Endothelial cell (in vitro differentiated cells): ENCODE results near the gene PYHIN1. TPM values are rescaled to one million over a fixed set of nuclear protein-coding genes. Genes with fewer than 3 reads are reported as not detected.

Experiments
- DNase-seq: peaks from one replicate; pipeline ENCODE4 v3.0.0; 2021; ENCODE audit warnings: low spot score
- H3K27ac Mint-ChIP-seq: one replicate; pipeline ENCODE4 v1.8.0; 2021; ENCODE audit warnings: mixed read lengths, inconsistent platforms; ENCODE audit not compliant: unreplicated experiment
- H3K27me3 Mint-ChIP-seq: one replicate; pipeline ENCODE4 v1.8.0; 2021; ENCODE audit warnings: mild to moderate bottlenecking, moderate library complexity, mixed read lengths, inconsistent platforms; ENCODE audit not compliant: unreplicated experiment
- H3K36me3 Mint-ChIP-seq: one replicate; pipeline ENCODE4 v1.8.0; 2021; ENCODE audit warnings: mild to moderate bottlenecking, low read depth, mixed read lengths, inconsistent platforms; ENCODE audit not compliant: unreplicated experiment
- H3K4me1 Mint-ChIP-seq: one replicate; pipeline ENCODE4 v1.8.0; 2021; ENCODE audit warnings: mild to moderate bottlenecking, mixed read lengths, inconsistent platforms; ENCODE audit not compliant: unreplicated experiment
- H3K4me3 Mint-ChIP-seq: one replicate; pipeline ENCODE4 v1.8.0; 2021; ENCODE audit warnings: mild to moderate bottlenecking, mixed read lengths, inconsistent platforms; ENCODE audit not compliant: unreplicated experiment
- H3K9me3 Mint-ChIP-seq: one replicate; pipeline ENCODE4 v1.8.0; 2021; ENCODE audit warnings: mixed read lengths, inconsistent platforms; ENCODE audit not compliant: unreplicated experiment
- CTCF ChIP-seq: fragments of 200-600 bp; sonication (generic); IDR thresholded peaks from one replicate; pipeline ENCODE4 v1.5.0; 2021; ENCODE audit warnings: antibody characterized with exemption; ENCODE audit not compliant: unreplicated experiment
- total RNA-seq: library from RNA; stranded (reverse); fragmentation: NEBNext Ultra II Directional; extraction: Animal tissue kit (Norgen Biotek cat#: 25700); gene quantifications from one replicate; pipeline ENCODE4 v1.2.1, GENCODE V29; 2021; ENCODE audit not compliant: unreplicated experiment

Gene PYHIN1
- total RNA-seq, 1 donor from 2014 or later: not detected

DNA sequence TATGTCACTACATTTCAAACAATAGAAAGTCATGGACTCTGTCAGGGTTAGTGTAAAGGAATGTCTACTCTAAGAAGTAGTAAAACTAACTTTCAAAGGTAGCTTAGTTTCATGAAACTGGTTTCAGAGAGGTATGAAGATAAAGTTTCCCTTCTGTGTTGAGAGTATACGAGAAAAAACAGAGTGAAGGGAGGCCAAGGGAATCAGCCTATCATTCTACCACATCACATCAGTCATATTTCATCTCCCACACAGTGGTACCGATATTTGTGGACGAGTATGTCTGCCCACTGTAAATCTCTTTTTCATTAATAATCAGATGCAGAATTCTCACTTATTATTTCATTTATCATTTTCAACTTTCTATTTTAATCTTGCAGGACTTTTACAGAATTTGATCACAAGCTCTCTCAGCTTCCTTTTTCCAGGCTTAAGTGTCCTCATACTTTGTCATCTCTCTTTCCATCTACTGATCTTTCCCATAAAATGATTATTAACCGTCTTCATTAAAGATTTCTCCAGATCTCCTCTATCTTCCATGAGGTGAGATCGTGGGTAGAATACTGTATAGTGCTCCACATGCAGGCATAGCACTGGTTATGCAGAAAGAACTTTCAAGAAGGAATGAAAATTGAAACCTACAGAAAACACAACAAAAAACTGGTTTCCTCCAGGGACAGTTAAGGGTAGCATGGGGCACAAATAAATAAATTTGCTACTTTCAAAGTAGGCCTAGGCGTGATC lies 66.9 kb downstream of the PYHIN1 start:
- Mint-ChIP-seq H3K9me3 (no peaks in the 10 kb centered on the region), H3K4me3 (no peak overlapping the region), H3K27me3 (no peaks in the 10 kb centered on the region), H3K4me1 (peaks cover 11% of the 10 kb centered on the region), H3K36me3 (no peaks in the 10 kb centered on the region), H3K27ac (no peak overlapping the region)
- DNase-seq: no peak
- TF ChIP-seq CTCF: no peak

DNA sequence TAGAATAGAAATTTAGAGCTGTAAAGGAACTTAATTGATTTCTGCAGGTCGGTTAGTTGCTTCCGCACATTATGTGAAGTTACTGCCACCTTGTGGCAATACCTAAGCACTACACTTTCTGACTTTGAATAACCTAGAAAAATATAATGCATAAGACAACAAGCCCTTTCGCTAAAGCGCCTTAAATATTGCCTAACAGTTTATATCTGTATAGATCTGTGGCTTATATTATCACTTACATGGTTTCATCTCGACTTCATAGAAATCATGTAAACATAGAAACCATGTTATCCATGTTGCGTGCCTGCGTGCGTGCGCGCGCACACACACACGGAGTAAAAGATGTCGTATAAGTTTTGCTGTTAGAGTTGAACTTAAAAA lies 67.4 kb downstream of the PYHIN1 start:
- DNase-seq: peak; percentile 34
- Mint-ChIP-seq H3K27me3 (no peaks in the 10 kb centered on the region), H3K4me3 (no peak overlapping the region), H3K9me3 (no peaks in the 10 kb centered on the region), H3K36me3 (no peaks in the 10 kb centered on the region), H3K4me1 (peaks cover 14% of the 10 kb centered on the region), H3K27ac (peak overlapping the region; percentile 65)
- TF ChIP-seq CTCF: peak; percentile 99

- Mint-ChIP-seq H3K36me3 (no peaks in the 10 kb centered on the region), H3K9me3 (no peaks in the 10 kb centered on the region), H3K27me3 (no peaks in the 10 kb centered on the region), H3K4me1 (peaks cover 18% of the 10 kb centered on the region), H3K27ac (peak overlapping the region; percentile 93), H3K4me3 (peak overlapping the region; percentile 88)
- peak; percentile 70 for DNase-seq
- TF ChIP-seq CTCF: no peak
These were observed 68.1 kb downstream of the PYHIN1 start for GRCh38 chr1:158999316-159000069.

- H3K9me3 Mint-ChIP-seq: no peaks in the 10 kb centered on the region
- no peak for DNase-seq
- peak overlapping the region; percentile 93 for H3K27ac Mint-ChIP-seq
These were observed 68.7 kb downstream of the PYHIN1 start for GRCh38 chr1:159000070-159000409.

More at GRCh38 chr1:159000070-159000409, 68.7 kb downstream of the PYHIN1 start:
- H3K36me3 Mint-ChIP-seq: no peaks in the 10 kb centered on the region
- H3K4me1 Mint-ChIP-seq: peaks cover 24% of the 10 kb centered on the region
- H3K27me3 Mint-ChIP-seq: no peaks in the 10 kb centered on the region
- TF ChIP-seq CTCF: no peak
- peak overlapping the region; percentile 88 for H3K4me3 Mint-ChIP-seq
